ENCODE data around the gene CADM3.

DNA sequence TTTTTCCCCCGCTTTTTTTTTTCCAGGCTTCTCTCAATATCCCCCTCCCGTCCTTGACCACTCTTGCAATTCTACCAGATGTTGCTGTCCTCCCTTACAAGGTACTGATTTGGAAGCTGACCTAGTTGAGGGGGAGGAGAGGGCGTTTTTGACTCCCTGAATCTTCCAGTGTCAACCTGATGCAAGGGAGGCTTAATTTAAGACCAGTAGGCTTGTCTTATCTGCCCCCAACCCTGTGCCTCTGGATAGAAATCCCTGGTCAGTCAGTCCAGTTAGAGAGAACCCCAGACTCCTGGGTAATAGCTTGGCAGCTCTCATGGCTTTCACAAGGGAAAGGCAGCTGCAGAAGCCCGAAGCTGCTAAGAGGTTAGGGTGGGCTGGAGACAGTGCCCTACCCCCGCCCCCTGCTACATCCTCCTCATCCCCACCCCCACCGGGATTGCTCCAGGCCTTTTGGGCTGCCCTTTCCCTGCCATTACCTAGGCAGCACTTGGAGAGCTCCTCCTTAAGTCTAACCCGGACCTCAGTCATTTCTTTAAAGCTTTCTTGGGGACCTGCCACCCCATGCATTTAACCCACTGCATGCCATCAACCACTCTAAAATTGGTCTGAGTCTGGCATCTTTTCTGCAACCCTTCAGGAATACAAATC is 36.9 kb downstream of the CADM3 start:
- TF ChIP-seq, protein P1, sequence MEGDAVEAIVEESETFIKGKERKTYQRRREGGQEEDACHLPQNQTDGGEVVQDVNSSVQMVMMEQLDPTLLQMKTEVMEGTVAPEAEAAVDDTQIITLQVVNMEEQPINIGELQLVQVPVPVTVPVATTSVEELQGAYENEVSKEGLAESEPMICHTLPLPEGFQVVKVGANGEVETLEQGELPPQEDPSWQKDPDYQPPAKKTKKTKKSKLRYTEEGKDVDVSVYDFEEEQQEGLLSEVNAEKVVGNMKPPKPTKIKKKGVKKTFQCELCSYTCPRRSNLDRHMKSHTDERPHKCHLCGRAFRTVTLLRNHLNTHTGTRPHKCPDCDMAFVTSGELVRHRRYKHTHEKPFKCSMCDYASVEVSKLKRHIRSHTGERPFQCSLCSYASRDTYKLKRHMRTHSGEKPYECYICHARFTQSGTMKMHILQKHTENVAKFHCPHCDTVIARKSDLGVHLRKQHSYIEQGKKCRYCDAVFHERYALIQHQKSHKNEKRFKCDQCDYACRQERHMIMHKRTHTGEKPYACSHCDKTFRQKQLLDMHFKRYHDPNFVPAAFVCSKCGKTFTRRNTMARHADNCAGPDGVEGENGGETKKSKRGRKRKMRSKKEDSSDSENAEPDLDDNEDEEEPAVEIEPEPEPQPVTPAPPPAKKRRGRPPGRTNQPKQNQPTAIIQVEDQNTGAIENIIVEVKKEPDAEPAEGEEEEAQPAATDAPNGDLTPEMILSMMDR (IDR thresholded peaks at IDR 0.05; ENCODE audit: insufficient read depth, low read length) = no peak
- TF ChIP-seq GABPA (IDR thresholded peaks at IDR 0.05; ENCODE audit: low read depth) (no peak), POLR2AphosphoS5 (IDR thresholded peaks at IDR 0.05; ENCODE audit: low read depth) (no peak), SPI1 (IDR thresholded peaks at IDR 0.05; ENCODE audit: borderline replicate concordance, low read depth) (no peak)
- TF ChIP-seq, protein P2, sequence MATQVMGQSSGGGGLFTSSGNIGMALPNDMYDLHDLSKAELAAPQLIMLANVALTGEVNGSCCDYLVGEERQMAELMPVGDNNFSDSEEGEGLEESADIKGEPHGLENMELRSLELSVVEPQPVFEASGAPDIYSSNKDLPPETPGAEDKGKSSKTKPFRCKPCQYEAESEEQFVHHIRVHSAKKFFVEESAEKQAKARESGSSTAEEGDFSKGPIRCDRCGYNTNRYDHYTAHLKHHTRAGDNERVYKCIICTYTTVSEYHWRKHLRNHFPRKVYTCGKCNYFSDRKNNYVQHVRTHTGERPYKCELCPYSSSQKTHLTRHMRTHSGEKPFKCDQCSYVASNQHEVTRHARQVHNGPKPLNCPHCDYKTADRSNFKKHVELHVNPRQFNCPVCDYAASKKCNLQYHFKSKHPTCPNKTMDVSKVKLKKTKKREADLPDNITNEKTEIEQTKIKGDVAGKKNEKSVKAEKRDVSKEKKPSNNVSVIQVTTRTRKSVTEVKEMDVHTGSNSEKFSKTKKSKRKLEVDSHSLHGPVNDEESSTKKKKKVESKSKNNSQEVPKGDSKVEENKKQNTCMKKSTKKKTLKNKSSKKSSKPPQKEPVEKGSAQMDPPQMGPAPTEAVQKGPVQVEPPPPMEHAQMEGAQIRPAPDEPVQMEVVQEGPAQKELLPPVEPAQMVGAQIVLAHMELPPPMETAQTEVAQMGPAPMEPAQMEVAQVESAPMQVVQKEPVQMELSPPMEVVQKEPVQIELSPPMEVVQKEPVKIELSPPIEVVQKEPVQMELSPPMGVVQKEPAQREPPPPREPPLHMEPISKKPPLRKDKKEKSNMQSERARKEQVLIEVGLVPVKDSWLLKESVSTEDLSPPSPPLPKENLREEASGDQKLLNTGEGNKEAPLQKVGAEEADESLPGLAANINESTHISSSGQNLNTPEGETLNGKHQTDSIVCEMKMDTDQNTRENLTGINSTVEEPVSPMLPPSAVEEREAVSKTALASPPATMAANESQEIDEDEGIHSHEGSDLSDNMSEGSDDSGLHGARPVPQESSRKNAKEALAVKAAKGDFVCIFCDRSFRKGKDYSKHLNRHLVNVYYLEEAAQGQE (IDR thresholded peaks at IDR 0.05; ENCODE audit: insufficient replicate concordance, low read depth) = peak; percentile 83

Measured in HL-60 (cell line).